Neural cell (in vitro differentiated cells): ENCODE data around the gene ACBD6. TPM values are rescaled to one million over a fixed set of nuclear protein-coding genes. Genes with fewer than 3 reads are reported as not detected.

Source experiments
- H2AFZ ChIP-seq: fragments of 200-600, 300-800 bp; sonication (generic), shearing (Covaris generic); 2 replicates; pipeline ENCODE4 v1.6.0; 2014; ENCODE audit warnings: low read depth, mild to moderate bottlenecking, antibody characterized with exemption, low read length, moderate library complexity
- H3F3A ChIP-seq: fragments of 200-600 bp; shearing (Covaris generic); 2 replicates; pipeline ENCODE4 v1.6.1; 2016; ENCODE audit warnings: mild to moderate bottlenecking, moderate library complexity, mixed read lengths, antibody characterized with exemption, low read length; ENCODE audit not compliant: insufficient read depth, poor library complexity, severe bottlenecking
- H3K27ac ChIP-seq: fragments of 200-600, 300-800 bp; sonication (generic), shearing (Covaris generic); 2 replicates; pipeline ENCODE4 v1.5.1; 2014; ENCODE audit warnings: mild to moderate bottlenecking, low read length, moderate library complexity
- H3K27me3 ChIP-seq: fragments of 300-800, 200-600 bp; sonication (generic), shearing (Covaris generic); 2 replicates; pipeline ENCODE4 v1.6.0; 2014; ENCODE audit warnings: mild to moderate bottlenecking, low read depth, low read length, moderate library complexity; ENCODE audit not compliant: insufficient read depth
- H3K36me3 ChIP-seq: fragments of 300-800, 200-600 bp; sonication (generic), shearing (Covaris generic); 2 replicates; pipeline ENCODE4 v1.5.1; 2014; ENCODE audit warnings: mild to moderate bottlenecking, antibody characterized with exemption, low read length, moderate library complexity; ENCODE audit not compliant: insufficient read depth
- H3K4me2 ChIP-seq: fragments of 300-800, 200-600 bp; sonication (generic), shearing (Covaris generic); 2 replicates; pipeline ENCODE4 v1.6.0; 2014; ENCODE audit warnings: mild to moderate bottlenecking, low read length
- H3K4me3 ChIP-seq: fragments of 300-800, 200-600 bp; sonication (generic), shearing (Covaris generic); 2 replicates; pipeline ENCODE4 v1.5.1; 2014; ENCODE audit warnings: mild to moderate bottlenecking, low read length, moderate library complexity
- H3K79me2 ChIP-seq: fragments of 200-600 bp; shearing (Covaris generic); replicated peaks from 2 replicates; pipeline ENCODE4 v1.6.0; 2014; ENCODE audit warnings: mild to moderate bottlenecking, low read length, moderate library complexity; ENCODE audit not compliant: insufficient read depth
- H3K9ac ChIP-seq: fragments of 300-800, 200-600 bp; sonication (generic), shearing (Covaris generic); 2 replicates; pipeline ENCODE4 v1.6.1; 2016; ENCODE audit warnings: mild to moderate bottlenecking, low read length, mixed read lengths
- H3K9me2 ChIP-seq: fragments of 200-600 bp; shearing (Covaris generic); 2 replicates; pipeline ENCODE4 v1.6.1; 2016; ENCODE audit warnings: mild to moderate bottlenecking, low read length, mixed read lengths; ENCODE audit not compliant: insufficient read depth
- H3K9me3 ChIP-seq: fragments of 200-600, 300-800 bp; sonication (generic), shearing (Covaris generic); 2 replicates; pipeline ENCODE4 v1.6.1; 2016; ENCODE audit warnings: mild to moderate bottlenecking, mixed run types, low read length, moderate library complexity, mixed read lengths
- H4K20me1 ChIP-seq: fragments of 200-600 bp; shearing (Covaris generic); 2 replicates; pipeline ENCODE4 v1.6.1; 2016; ENCODE audit warnings: mild to moderate bottlenecking, mixed run types; ENCODE audit not compliant: insufficient read depth
- CTCF ChIP-seq: fragments of 450-650 bp; IDR thresholded peaks from 2 replicates; pipeline ENCODE4 v1.5.1; 2014; ENCODE audit warnings: antibody characterized with exemption, mild to moderate bottlenecking, moderate library complexity; ENCODE audit not compliant: poor library complexity, severe bottlenecking
- EP300 ChIP-seq: fragments of 450-650 bp; conservative IDR thresholded peaks from 2 replicates; pipeline ENCODE4 v1.6.1; 2014; ENCODE audit warnings: antibody characterized with exemption, mild to moderate bottlenecking, moderate library complexity; ENCODE audit not compliant: poor library complexity, severe bottlenecking
- EZH2 ChIP-seq: fragments of 200-600, 300-800 bp; shearing (Covaris generic), sonication (generic); IDR thresholded peaks from 2 replicates; pipeline ENCODE4 v1.6.1; 2014; ENCODE audit warnings: antibody characterized with exemption, low read length, borderline replicate concordance, mild to moderate bottlenecking; ENCODE audit not compliant: insufficient read depth, poor library complexity, severe bottlenecking
- MXI1 ChIP-seq: fragments of 450-650 bp; conservative IDR thresholded peaks from 2 replicates; pipeline ENCODE4 v1.6.1; 2014; ENCODE audit warnings: antibody characterized with exemption, mild to moderate bottlenecking; ENCODE audit not compliant: poor library complexity, severe bottlenecking
- POLR2AphosphoS5 ChIP-seq: IDR thresholded peaks from 2 replicates; pipeline ENCODE4 v1.6.1; 2012
- RAD21 ChIP-seq: fragments of 450-650 bp; conservative IDR thresholded peaks from 2 replicates; pipeline ENCODE4 v1.6.1; 2014; ENCODE audit warnings: antibody characterized with exemption, mild to moderate bottlenecking, moderate library complexity
- REST ChIP-seq: IDR thresholded peaks from 2 replicates; pipeline ENCODE4 v1.6.1; 2012; ENCODE audit warnings: borderline replicate concordance
- SMC3 ChIP-seq: fragments of 450-650 bp; conservative IDR thresholded peaks from 2 replicates; pipeline ENCODE4 v1.6.1; 2014; ENCODE audit warnings: antibody characterized with exemption, mild to moderate bottlenecking, moderate library complexity; ENCODE audit not compliant: poor library complexity
- TAF1 ChIP-seq: IDR thresholded peaks from 2 replicates; pipeline ENCODE4 v1.6.1; 2012; ENCODE audit warnings: low read depth
- polyA plus RNA-seq: library from polyadenylated mRNA; depleted of rRNA; stranded (reverse); fragments of >200 nt; gene quantifications from 2 replicates; pipeline ENCODE4 v1.2.3, GENCODE V29; 2014

The ACBD6 gene
- polyA plus RNA-seq, 1 donor from 2014 or later = 92.4 TPM

GRCh38 chr1:180247061-180247460 lies 255.3 kb downstream of the ACBD6 start:
- no peak overlapping the region for H3K9ac ChIP-seq
- H3K27me3 ChIP-seq = peaks cover 8% of the 10 kb centered on the region
- no peak overlapping the region for H3K4me3 ChIP-seq
- H3K4me2 ChIP-seq = no peak overlapping the region
- no peaks in the 10 kb centered on the region for H3K9me2 ChIP-seq
- H3K79me2 ChIP-seq = no peaks in the 10 kb centered on the region
- no peak overlapping the region for H2AFZ ChIP-seq
- TF ChIP-seq CTCF = no peak
- no peak for TF ChIP-seq SMC3
- TF ChIP-seq REST = no peak
- no peak for TF ChIP-seq EZH2
- TF ChIP-seq MXI1 = no peak
- TF ChIP-seq POLR2AphosphoS5 = no peak
- TF ChIP-seq RAD21 = no peak
- no peak for TF ChIP-seq TAF1
- no peak for TF ChIP-seq EP300
- H3K36me3 ChIP-seq = no peaks in the 10 kb centered on the region
- no peaks in the 10 kb centered on the region for H3K9me3 ChIP-seq
- H4K20me1 ChIP-seq = no peaks in the 10 kb centered on the region
- no peaks in the 10 kb centered on the region for H3F3A ChIP-seq
- no peak overlapping the region for H3K27ac ChIP-seq

- Histone ChIP-seq H3K79me2 (no peaks in the 10 kb centered on the region), H3K9me2 (no peaks in the 10 kb centered on the region), H3K27me3 (peaks cover 12% of the 10 kb centered on the region), H2AFZ (no peak overlapping the region), H4K20me1 (no peaks in the 10 kb centered on the region), H3K4me2 (no peak overlapping the region), H3K36me3 (no peaks in the 10 kb centered on the region), H3K4me3 (no peak overlapping the region), H3K27ac (no peak overlapping the region), H3K9me3 (no peaks in the 10 kb centered on the region), H3F3A (no peaks in the 10 kb centered on the region), H3K9ac (no peak overlapping the region)
- TF ChIP-seq POLR2AphosphoS5 (no peak), RAD21 (no peak), REST (no peak), TAF1 (no peak), CTCF (no peak), EP300 (no peak), EZH2 (no peak), SMC3 (no peak), MXI1 (no peak)
These were observed 255.8 kb downstream of the ACBD6 start for GRCh38 chr1:180246579-180246978.
